Measurements from ENCODE around the gene FGF6. TPM values are rescaled to one million over a fixed set of nuclear protein-coding genes. Genes with fewer than 3 reads are reported as not detected.
"Not testable (repeated sequence)": the region's sequence is repeated elsewhere in the genome, so short reads cannot be mapped to it uniquely, and the experiment has no call there.

Gene FGF6
- polyA plus RNA-seq, 1 of the 3 experiments (the other 2 are of a cell fraction), result not detected

DNA sequence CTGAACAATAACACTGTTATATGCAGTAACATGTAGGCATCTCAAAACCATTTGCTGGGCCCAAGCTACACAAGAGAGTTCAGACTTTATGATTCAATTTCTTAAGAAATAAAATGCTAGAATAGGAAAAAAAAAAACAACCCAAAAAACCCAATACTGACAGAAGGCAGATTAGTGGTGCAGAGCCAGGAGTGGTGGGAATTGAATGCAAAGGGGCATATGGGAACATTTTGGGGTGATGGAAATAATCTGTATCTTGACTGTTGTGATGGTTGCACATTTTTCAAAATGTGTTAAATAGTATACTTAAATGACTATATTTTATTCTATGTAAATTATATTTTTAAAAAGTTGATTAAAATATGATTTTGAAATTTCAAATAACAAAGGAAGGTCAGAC lies 23.4 kb upstream of the FGF6 start:
- no peaks in the 10 kb centered on the region for H3K4me1 ChIP-seq (ENCODE audit: control insufficient read depth in 1 of 2, insufficient read depth in 2 of 2, low read depth in 1 of 2, low read length in 1 of 2)
- TF ChIP-seq POLR2AphosphoS5 (IDR thresholded peaks at IDR 0.05; ENCODE audit: low read depth, low read length), result no peak
- no peak for TF ChIP-seq FOXM1 (IDR thresholded peaks at IDR 0.05; ENCODE audit: low read depth)
- TF ChIP-seq NRF1 (IDR thresholded peaks at IDR 0.05; ENCODE audit: low read depth, low read length), result no peak
- TF ChIP-seq, protein P1, sequence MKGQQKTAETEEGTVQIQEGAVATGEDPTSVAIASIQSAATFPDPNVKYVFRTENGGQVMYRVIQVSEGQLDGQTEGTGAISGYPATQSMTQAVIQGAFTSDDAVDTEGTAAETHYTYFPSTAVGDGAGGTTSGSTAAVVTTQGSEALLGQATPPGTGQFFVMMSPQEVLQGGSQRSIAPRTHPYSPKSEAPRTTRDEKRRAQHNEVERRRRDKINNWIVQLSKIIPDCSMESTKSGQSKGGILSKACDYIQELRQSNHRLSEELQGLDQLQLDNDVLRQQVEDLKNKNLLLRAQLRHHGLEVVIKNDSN (IDR thresholded peaks at IDR 0.05; ENCODE audit: borderline replicate concordance, low read depth), result no peak
- no peak for TF ChIP-seq GABPA (IDR thresholded peaks at IDR 0.05; ENCODE audit: low read depth)
- TF ChIP-seq RAD21 (IDR thresholded peaks at IDR 0.05; ENCODE audit: low read length), result no peak
- H2AFZ ChIP-seq (ENCODE audit: low read depth), result no peak overlapping the region
- H3K27me3 ChIP-seq (ENCODE audit: insufficient read depth), result no peaks in the 10 kb centered on the region
- ChIA-PET CTCF (no interaction called here), POLR2A (no interaction called here)
- no peaks in the 10 kb centered on the region for H3F3A ChIP-seq (replicated peaks; ENCODE audit: insufficient read depth)
- no peaks in the 10 kb centered on the region for H3K9me2 ChIP-seq
- H3K9me3 ChIP-seq, result no peaks in the 10 kb centered on the region
- no peak overlapping the region for H3K4me2 ChIP-seq
- no peak overlapping the region for H3K9ac ChIP-seq
- H3K36me3 ChIP-seq (replicated peaks in 1 of 2; ENCODE audit: control insufficient read depth in 1 of 2, insufficient read depth in 2 of 2, low read length in 1 of 2), result no peaks in the 10 kb centered on the region
- DNase-seq, result no peak
- H3K79me2 ChIP-seq (ENCODE audit: insufficient read depth), result no peaks in the 10 kb centered on the region
- no peaks in the 10 kb centered on the region for H4K20me1 ChIP-seq (ENCODE audit: insufficient read depth)
- no peak overlapping the region for H3K4me3 ChIP-seq (ENCODE audit: low read depth in 2 of 2, low read length in 1 of 2)
- no peak overlapping the region for H3K27ac ChIP-seq (ENCODE audit: low read depth in 2 of 2, low read length in 1 of 2)

- CTCF ChIA-PET, result no interaction called here
- Histone ChIP-seq H2AFZ (ENCODE audit: low read depth) (no peak overlapping the region), H3K36me3 (replicated peaks in 1 of 2; ENCODE audit: control insufficient read depth in 1 of 2, insufficient read depth in 2 of 2, low read length in 1 of 2) (no peaks in the 10 kb centered on the region), H3K27ac (ENCODE audit: low read depth in 2 of 2, low read length in 1 of 2) (no peak overlapping the region), H3K4me3 (ENCODE audit: low read depth in 2 of 2, low read length in 1 of 2) (no peak overlapping the region), H3K4me2 (no peak overlapping the region), H3F3A (replicated peaks; ENCODE audit: insufficient read depth) (no peaks in the 10 kb centered on the region), H3K4me1 (ENCODE audit: control insufficient read depth in 1 of 2, insufficient read depth in 2 of 2, low read depth in 1 of 2, low read length in 1 of 2) (no peaks in the 10 kb centered on the region), H3K27me3 (ENCODE audit: insufficient read depth) (no peaks in the 10 kb centered on the region; the same call in 1 of the 2 replicates), H3K79me2 (ENCODE audit: insufficient read depth) (no peaks in the 10 kb centered on the region), H3K9me2 (no peaks in the 10 kb centered on the region), H4K20me1 (ENCODE audit: insufficient read depth) (no peaks in the 10 kb centered on the region), H3K9me3 (no peaks in the 10 kb centered on the region), H3K9ac (no peak overlapping the region)
- 36% methylated on average over 4 of the region's 4 CpGs for WGBS (ENCODE audit: low lambda C conversion rate)
- TF ChIP-seq CTCF (IDR thresholded peaks at IDR 0.05) (no peak), CHD2 (IDR thresholded peaks at IDR 0.05; ENCODE audit: low read length, partially characterized antibody) (no peak), MXI1 (IDR thresholded peaks at IDR 0.05; ENCODE audit: low read depth, low read length) (no peak), GATA2 (CRISPR knock-in tag; IDR thresholded peaks at IDR 0.05) (no peak), RFX5 (IDR thresholded peaks at IDR 0.05; ENCODE audit: low read length) (no peak), SMC3 (IDR thresholded peaks at IDR 0.05; ENCODE audit: low read depth, low read length) (no peak), TAF1 (IDR thresholded peaks at IDR 0.05; ENCODE audit: borderline replicate concordance, low read depth, low read length) (no peak), GABPA (IDR thresholded peaks at IDR 0.05; ENCODE audit: low read depth) (no peak), SIN3A (IDR thresholded peaks at IDR 0.05; ENCODE audit: borderline replicate concordance, low read depth, low read length) (no peak), FOSL2 (IDR thresholded peaks at IDR 0.05; ENCODE audit: borderline replicate concordance, low read depth) (no peak), RXRA (IDR thresholded peaks at IDR 0.05; ENCODE audit: borderline replicate concordance, low read depth) (no peak), FOXJ3 (CRISPR knock-in tag; IDR thresholded peaks at IDR 0.05) (no peak)
- TF ChIP-seq, protein P2, sequence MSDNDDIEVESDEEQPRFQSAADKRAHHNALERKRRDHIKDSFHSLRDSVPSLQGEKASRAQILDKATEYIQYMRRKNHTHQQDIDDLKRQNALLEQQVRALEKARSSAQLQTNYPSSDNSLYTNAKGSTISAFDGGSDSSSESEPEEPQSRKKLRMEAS (IDR thresholded peaks at IDR 0.05; ENCODE audit: low read depth), result no peak
- TF ChIP-seq, protein P3, sequence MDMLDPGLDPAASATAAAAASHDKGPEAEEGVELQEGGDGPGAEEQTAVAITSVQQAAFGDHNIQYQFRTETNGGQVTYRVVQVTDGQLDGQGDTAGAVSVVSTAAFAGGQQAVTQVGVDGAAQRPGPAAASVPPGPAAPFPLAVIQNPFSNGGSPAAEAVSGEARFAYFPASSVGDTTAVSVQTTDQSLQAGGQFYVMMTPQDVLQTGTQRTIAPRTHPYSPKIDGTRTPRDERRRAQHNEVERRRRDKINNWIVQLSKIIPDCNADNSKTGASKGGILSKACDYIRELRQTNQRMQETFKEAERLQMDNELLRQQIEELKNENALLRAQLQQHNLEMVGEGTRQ (IDR thresholded peaks at IDR 0.05; ENCODE audit: borderline replicate concordance, low read depth, low read length), result no peak
- POLR2A ChIA-PET, result no interaction called here
- no peak for DNase-seq
Observed at GRCh38 chr12:4460761-4461160, 15.1 kb upstream of the FGF6 start.

DNA sequence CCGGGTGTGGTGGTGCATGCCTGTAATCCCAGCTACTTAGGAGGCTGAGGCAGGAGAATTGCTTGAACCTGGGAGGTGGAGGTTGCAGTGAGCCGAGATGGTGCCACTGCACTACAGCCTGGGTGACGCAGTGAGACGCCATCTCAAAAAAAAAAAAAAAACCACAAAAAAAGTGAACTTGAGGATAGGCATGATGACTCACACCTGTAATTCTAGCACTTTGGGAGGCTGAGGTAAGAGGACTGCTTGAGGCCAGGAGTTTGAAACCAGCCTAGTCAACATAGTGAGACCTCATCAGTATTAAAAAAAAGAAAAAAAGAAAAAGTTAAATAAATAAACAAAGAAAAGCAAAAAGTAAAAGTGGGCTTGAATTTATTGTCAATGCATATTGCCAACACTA lies 10.2 kb upstream of the FGF6 start:
- H3K79me2 ChIP-seq (ENCODE audit: insufficient read depth); POLR2A ChIA-PET; H3K9ac ChIP-seq; H2AFZ ChIP-seq (ENCODE audit: low read depth); H3K9me3 ChIP-seq; H3K36me3 ChIP-seq (replicated peaks in 1 of 2; ENCODE audit: control insufficient read depth in 1 of 2, insufficient read depth in 2 of 2, low read length in 1 of 2); H3F3A ChIP-seq (replicated peaks; ENCODE audit: insufficient read depth); CTCF ChIA-PET; H3K9me2 ChIP-seq; H3K4me3 ChIP-seq (ENCODE audit: low read depth in 2 of 2, low read length in 1 of 2); DNase-seq; H3K27ac ChIP-seq (ENCODE audit: low read depth in 2 of 2, low read length in 1 of 2); H3K4me2 ChIP-seq; H3K27me3 ChIP-seq (ENCODE audit: insufficient read depth); H3K4me1 ChIP-seq (ENCODE audit: control insufficient read depth in 1 of 2, insufficient read depth in 2 of 2, low read depth in 1 of 2, low read length in 1 of 2); H4K20me1 ChIP-seq (ENCODE audit: insufficient read depth): not testable (repeated sequence)
- 69% methylated on average over 4 of the region's 4 CpGs for WGBS (ENCODE audit: low lambda C conversion rate)
